Uterus (tissue), 2 donors: ENCODE results near the gene RSRP1.

Experiments
- CTCF ChIP-seq, 4 experiments: fragments of 200-600 bp in 2 of 4; fragments of 450-650 bp in 2 of 4; sonication (generic) in 2 of 4; IDR thresholded peaks; one replicate each; pipeline ENCODE4 v1.5.1; 2016 to 2019; ENCODE audit warnings: antibody characterized with exemption in 4 of 4, mild to moderate bottlenecking in 2 of 4, moderate library complexity in 1 of 4
- POLR2A ChIP-seq, 2 donors: fragments of 450-650 bp; IDR thresholded peaks; one replicate each; pipeline ENCODE4 v1.6.1; 2016; ENCODE audit warnings: antibody characterized with exemption in 2 of 2, mild to moderate bottlenecking in 1 of 2, moderate library complexity in 1 of 2

GRCh38 chr1:25255706-25256577 is 8.7 kb upstream of the RSRP1 start:
- TF ChIP-seq CTCF (IDR thresholded peaks at IDR 0.05) (no peak), POLR2A (IDR thresholded peaks at IDR 0.05) (no peak)
